ENCODE data around the gene SIM2.

DNA sequence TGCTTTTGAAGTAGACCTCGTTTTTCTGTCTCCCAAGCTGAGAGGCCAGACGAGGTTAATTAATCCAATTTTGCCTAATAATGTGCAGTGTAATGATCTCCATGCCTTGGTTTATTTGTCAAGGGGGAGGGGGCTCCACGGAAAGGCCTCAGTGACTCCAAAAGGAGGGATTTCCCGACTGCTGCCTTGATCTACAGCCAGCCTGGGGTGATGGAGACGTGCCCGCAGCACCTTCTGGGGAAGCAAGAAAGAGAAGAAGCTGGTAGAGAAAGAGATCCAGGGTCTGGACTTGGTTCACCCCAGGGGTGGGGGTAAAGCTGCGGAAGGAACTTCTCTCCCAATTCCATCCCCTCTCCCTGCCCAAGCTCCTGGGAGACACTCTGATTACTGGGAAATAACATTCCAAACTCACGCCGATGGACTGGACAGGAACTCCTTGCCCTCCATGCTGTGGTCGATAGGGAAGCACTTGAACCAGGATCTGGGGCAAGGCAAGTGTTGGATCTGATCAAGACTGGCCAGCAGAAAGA, 44.1 kb upstream of the SIM2 start:
- TF ChIP-seq POLR2A (IDR thresholded peaks at IDR 0.05): no peak
- TF ChIP-seq, protein P1, sequence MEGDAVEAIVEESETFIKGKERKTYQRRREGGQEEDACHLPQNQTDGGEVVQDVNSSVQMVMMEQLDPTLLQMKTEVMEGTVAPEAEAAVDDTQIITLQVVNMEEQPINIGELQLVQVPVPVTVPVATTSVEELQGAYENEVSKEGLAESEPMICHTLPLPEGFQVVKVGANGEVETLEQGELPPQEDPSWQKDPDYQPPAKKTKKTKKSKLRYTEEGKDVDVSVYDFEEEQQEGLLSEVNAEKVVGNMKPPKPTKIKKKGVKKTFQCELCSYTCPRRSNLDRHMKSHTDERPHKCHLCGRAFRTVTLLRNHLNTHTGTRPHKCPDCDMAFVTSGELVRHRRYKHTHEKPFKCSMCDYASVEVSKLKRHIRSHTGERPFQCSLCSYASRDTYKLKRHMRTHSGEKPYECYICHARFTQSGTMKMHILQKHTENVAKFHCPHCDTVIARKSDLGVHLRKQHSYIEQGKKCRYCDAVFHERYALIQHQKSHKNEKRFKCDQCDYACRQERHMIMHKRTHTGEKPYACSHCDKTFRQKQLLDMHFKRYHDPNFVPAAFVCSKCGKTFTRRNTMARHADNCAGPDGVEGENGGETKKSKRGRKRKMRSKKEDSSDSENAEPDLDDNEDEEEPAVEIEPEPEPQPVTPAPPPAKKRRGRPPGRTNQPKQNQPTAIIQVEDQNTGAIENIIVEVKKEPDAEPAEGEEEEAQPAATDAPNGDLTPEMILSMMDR (IDR thresholded peaks at IDR 0.05): no peak
